Measurements from ENCODE around the gene C1QTNF8.

GRCh38 chr16:1094124-1094479 lies 1.9 kb downstream of the C1QTNF8 start:
- TF ChIP-seq CTCF (conservative IDR thresholded peaks at IDR 0.05) (no peak), EZH2 (IDR thresholded peaks at IDR 0.05; ENCODE audit: low read depth) (no peak)

Measured in PC-9 (cell line).